SK-N-SH treated with all-trans-retinoic acid at 6 μM for 48 hours (cell line): ENCODE data around the gene AKAP12.

Source experiments
- ARNTL ChIP-seq: fragments of 450-650 bp; formaldehyde crosslinking; IDR thresholded peaks from 2 replicates; pipeline ENCODE4 v1.5.0; 2020; ENCODE audit warnings: low read depth, mild to moderate bottlenecking, moderate library complexity, borderline replicate concordance
- BACH2 ChIP-seq: fragments of 250-450 bp; sonication (Bioruptor Pico); IDR thresholded peaks from 2 replicates; pipeline ENCODE4 v1.9.0; 2021; ENCODE audit warnings: mild to moderate bottlenecking, borderline replicate concordance
- CSDC2 ChIP-seq: fragments of 250-450 bp; sonication (Bioruptor Pico); IDR thresholded peaks from 2 replicates; pipeline ENCODE4 v1.5.0; 2020; ENCODE audit warnings: mild to moderate bottlenecking, moderate library complexity
- RARB ChIP-seq: fragments of 250-450 bp; sonication (Bioruptor Pico); IDR thresholded peaks from 2 replicates; pipeline ENCODE4 v1.8.0; 2021; ENCODE audit warnings: mild to moderate bottlenecking, moderate library complexity
- SNAI2 ChIP-seq: fragments of 250-450 bp; sonication (Bioruptor Pico); IDR thresholded peaks from 2 replicates; pipeline ENCODE4 v1.5.0; 2020; ENCODE audit warnings: mild to moderate bottlenecking, moderate library complexity
- TCF4 ChIP-seq: fragments of 250-450 bp; sonication (Bioruptor Pico); IDR thresholded peaks from 2 replicates; pipeline ENCODE4 v1.8.0; 2021; ENCODE audit warnings: mild to moderate bottlenecking, moderate library complexity, borderline replicate concordance
- ZFP3 ChIP-seq: fragments of 250-450 bp; sonication (Bioruptor Pico); IDR thresholded peaks from 2 replicates; pipeline ENCODE4 v1.5.0; 2020; ENCODE audit warnings: mild to moderate bottlenecking, moderate library complexity
- ZFP30 ChIP-seq: fragments of 450-650 bp; formaldehyde crosslinking; IDR thresholded peaks from 2 replicates; pipeline ENCODE4 v1.5.0; 2022; ENCODE audit warnings: mild to moderate bottlenecking, moderate library complexity
- TF ChIP-seq, protein P1 (sequence below): fragments of 250-450 bp; sonication (Bioruptor Pico); IDR thresholded peaks from 2 replicates; pipeline ENCODE4 v1.8.0; 2021; ENCODE audit warnings: low read depth, mild to moderate bottlenecking, moderate library complexity, borderline replicate concordance
- TF ChIP-seq, protein P2 (sequence below): fragments of 250-450 bp; sonication (Bioruptor Pico); IDR thresholded peaks from 2 replicates; pipeline ENCODE4 v1.5.1; 2021; ENCODE audit warnings: mild to moderate bottlenecking, moderate library complexity
- TF ChIP-seq, protein P3 (sequence below): fragments of 250-450 bp; sonication (Bioruptor Pico); IDR thresholded peaks from 2 replicates; pipeline ENCODE4 v1.5.1; 2020; ENCODE audit warnings: low read depth, mild to moderate bottlenecking, moderate library complexity

DNA sequence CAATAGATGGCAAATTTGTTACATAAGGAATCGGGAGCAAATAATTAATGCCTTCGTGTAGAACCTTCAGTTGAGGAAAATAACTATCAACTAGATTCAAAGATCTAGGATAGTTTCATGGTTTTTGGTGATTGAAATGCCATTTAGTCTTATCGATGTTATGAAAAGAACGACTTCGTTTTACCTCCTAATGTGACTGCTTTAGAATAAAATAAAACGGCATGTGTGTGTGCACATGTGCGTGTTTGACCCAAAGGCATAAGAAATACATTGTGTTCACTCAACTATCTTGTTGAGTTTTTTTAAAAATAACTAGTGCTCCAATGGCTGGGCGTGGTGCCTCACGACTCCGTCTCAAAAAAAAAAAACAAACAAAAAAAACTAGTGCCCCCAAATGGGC lies 114.0 kb downstream of the AKAP12 start:
- TF ChIP-seq CSDC2 (CRISPR knock-in tag) = no peak
- TF ChIP-seq ZFP30 (CRISPR knock-in tag) = no peak
- TF ChIP-seq, protein P1, sequence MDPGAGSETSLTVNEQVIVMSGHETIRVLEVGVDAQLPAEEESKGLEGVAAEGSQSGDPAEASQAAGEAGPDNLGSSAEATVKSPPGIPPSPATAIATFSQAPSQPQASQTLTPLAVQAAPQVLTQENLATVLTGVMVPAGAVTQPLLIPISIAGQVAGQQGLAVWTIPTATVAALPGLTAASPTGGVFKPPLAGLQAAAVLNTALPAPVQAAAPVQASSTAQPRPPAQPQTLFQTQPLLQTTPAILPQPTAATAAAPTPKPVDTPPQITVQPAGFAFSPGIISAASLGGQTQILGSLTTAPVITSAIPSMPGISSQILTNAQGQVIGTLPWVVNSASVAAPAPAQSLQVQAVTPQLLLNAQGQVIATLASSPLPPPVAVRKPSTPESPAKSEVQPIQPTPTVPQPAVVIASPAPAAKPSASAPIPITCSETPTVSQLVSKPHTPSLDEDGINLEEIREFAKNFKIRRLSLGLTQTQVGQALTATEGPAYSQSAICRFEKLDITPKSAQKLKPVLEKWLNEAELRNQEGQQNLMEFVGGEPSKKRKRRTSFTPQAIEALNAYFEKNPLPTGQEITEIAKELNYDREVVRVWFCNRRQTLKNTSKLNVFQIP (CRISPR knock-in tag) = no peak
- TF ChIP-seq ARNTL (CRISPR knock-in tag) = no peak
- no peak for TF ChIP-seq ZFP3 (CRISPR knock-in tag)
- no peak for TF ChIP-seq RARB (CRISPR knock-in tag)
- TF ChIP-seq, protein P2, sequence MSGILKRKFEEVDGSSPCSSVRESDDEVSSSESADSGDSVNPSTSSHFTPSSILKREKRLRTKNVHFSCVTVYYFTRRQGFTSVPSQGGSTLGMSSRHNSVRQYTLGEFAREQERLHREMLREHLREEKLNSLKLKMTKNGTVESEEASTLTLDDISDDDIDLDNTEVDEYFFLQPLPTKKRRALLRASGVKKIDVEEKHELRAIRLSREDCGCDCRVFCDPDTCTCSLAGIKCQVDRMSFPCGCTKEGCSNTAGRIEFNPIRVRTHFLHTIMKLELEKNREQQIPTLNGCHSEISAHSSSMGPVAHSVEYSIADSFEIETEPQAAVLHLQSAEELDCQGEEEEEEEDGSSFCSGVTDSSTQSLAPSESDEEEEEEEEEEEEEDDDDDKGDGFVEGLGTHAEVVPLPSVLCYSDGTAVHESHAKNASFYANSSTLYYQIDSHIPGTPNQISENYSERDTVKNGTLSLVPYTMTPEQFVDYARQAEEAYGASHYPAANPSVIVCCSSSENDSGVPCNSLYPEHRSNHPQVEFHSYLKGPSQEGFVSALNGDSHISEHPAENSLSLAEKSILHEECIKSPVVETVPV (CRISPR knock-in tag) = no peak
- no peak for TF ChIP-seq TCF4 (CRISPR knock-in tag)
- TF ChIP-seq SNAI2 = no peak
- TF ChIP-seq BACH2 (CRISPR knock-in tag) = no peak
- TF ChIP-seq, protein P3, sequence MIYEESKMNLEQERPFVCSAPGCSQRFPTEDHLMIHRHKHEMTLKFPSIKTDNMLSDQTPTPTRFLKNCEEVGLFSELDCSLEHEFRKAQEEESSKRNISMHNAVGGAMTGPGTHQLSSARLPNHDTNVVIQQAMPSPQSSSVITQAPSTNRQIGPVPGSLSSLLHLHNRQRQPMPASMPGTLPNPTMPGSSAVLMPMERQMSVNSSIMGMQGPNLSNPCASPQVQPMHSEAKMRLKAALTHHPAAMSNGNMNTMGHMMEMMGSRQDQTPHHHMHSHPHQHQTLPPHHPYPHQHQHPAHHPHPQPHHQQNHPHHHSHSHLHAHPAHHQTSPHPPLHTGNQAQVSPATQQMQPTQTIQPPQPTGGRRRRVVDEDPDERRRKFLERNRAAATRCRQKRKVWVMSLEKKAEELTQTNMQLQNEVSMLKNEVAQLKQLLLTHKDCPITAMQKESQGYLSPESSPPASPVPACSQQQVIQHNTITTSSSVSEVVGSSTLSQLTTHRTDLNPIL = no peak
